ENCODE measurements around the gene LEFTY1.

LEFTY1 gene

GRCh38 chr1:225860876-225861441 lies 28.0 kb downstream of the LEFTY1 start:
- Mint-ChIP-seq H3K27ac (no peak overlapping the region), H3K9me3 (no peaks in the 10 kb centered on the region), H3K4me3 (no peak overlapping the region), H3K4me1 (ENCODE audit: low read depth) (peaks cover 9% of the 10 kb centered on the region), H3K36me3 (ENCODE audit: low read depth) (peaks cover 46% of the 10 kb centered on the region), H3K27me3 (ENCODE audit: low read depth) (no peaks in the 10 kb centered on the region)

- peaks cover 44% of the 10 kb centered on the region for H3K36me3 Mint-ChIP-seq (ENCODE audit: low read depth)
- H3K4me1 Mint-ChIP-seq (ENCODE audit: low read depth) = peaks cover 11% of the 10 kb centered on the region
- no peaks in the 10 kb centered on the region for H3K27me3 Mint-ChIP-seq (ENCODE audit: low read depth)
- H3K9me3 Mint-ChIP-seq = no peaks in the 10 kb centered on the region
- H3K27ac Mint-ChIP-seq = no peak overlapping the region
- no peak overlapping the region for H3K4me3 Mint-ChIP-seq
These were observed 28.8 kb downstream of the LEFTY1 start for GRCh38 chr1:225860107-225860506.

- no peaks in the 10 kb centered on the region for H3K9me3 Mint-ChIP-seq
- H3K27me3 Mint-ChIP-seq (ENCODE audit: low read depth) = no peaks in the 10 kb centered on the region
- H3K27ac Mint-ChIP-seq = no peak overlapping the region
- no peak overlapping the region for H3K4me3 Mint-ChIP-seq
- H3K36me3 Mint-ChIP-seq (ENCODE audit: low read depth) = peaks cover 47% of the 10 kb centered on the region
- H3K4me1 Mint-ChIP-seq (ENCODE audit: low read depth) = peaks cover 11% of the 10 kb centered on the region
These were observed 29.8 kb downstream of the LEFTY1 start for GRCh38 chr1:225859151-225859550.

- Mint-ChIP-seq H3K9me3 (no peaks in the 10 kb centered on the region), H3K27ac (no peak overlapping the region), H3K36me3 (ENCODE audit: low read depth) (peaks cover 53% of the 10 kb centered on the region), H3K4me1 (ENCODE audit: low read depth) (peaks cover 14% of the 10 kb centered on the region), H3K4me3 (no peak overlapping the region), H3K27me3 (ENCODE audit: low read depth) (no peaks in the 10 kb centered on the region)
These were observed 31.7 kb downstream of the LEFTY1 start for GRCh38 chr1:225857256-225857655.

- Mint-ChIP-seq H3K36me3 (ENCODE audit: low read depth) (peaks cover 55% of the 10 kb centered on the region), H3K4me1 (ENCODE audit: low read depth) (peaks cover 18% of the 10 kb centered on the region), H3K27ac (no peak overlapping the region), H3K4me3 (no peak overlapping the region), H3K9me3 (no peaks in the 10 kb centered on the region), H3K27me3 (ENCODE audit: low read depth) (no peaks in the 10 kb centered on the region)
These were observed 33.2 kb downstream of the LEFTY1 start for GRCh38 chr1:225855503-225856300.

GRCh38 chr1:225853441-225853840 lies 35.5 kb downstream of the LEFTY1 start:
- peaks cover 22% of the 10 kb centered on the region for H3K4me1 Mint-ChIP-seq (ENCODE audit: low read depth)
- peaks cover 46% of the 10 kb centered on the region for H3K36me3 Mint-ChIP-seq (ENCODE audit: low read depth)
- H3K9me3 Mint-ChIP-seq = no peaks in the 10 kb centered on the region
- no peak overlapping the region for H3K4me3 Mint-ChIP-seq
- H3K27me3 Mint-ChIP-seq (ENCODE audit: low read depth) = no peaks in the 10 kb centered on the region
- no peak overlapping the region for H3K27ac Mint-ChIP-seq

GRCh38 chr1:225852413-225853124 lies 36.4 kb downstream of the LEFTY1 start:
- Mint-ChIP-seq H3K4me3 (no peak overlapping the region), H3K9me3 (no peaks in the 10 kb centered on the region), H3K27me3 (ENCODE audit: low read depth) (no peaks in the 10 kb centered on the region), H3K27ac (no peak overlapping the region), H3K4me1 (ENCODE audit: low read depth) (peaks cover 28% of the 10 kb centered on the region), H3K36me3 (ENCODE audit: low read depth) (peaks cover 49% of the 10 kb centered on the region)

- Mint-ChIP-seq H3K4me1 (ENCODE audit: low read depth) (peaks cover 28% of the 10 kb centered on the region), H3K27ac (peak overlapping the region; percentile 36), H3K27me3 (ENCODE audit: low read depth) (no peaks in the 10 kb centered on the region), H3K4me3 (no peak overlapping the region), H3K36me3 (ENCODE audit: low read depth) (peaks cover 51% of the 10 kb centered on the region), H3K9me3 (no peaks in the 10 kb centered on the region)
These were observed 37.1 kb downstream of the LEFTY1 start for GRCh38 chr1:225851805-225852204.

GRCh38 chr1:225850370-225850769 lies 38.6 kb downstream of the LEFTY1 start:
- Mint-ChIP-seq H3K36me3 (ENCODE audit: low read depth) (peaks cover 45% of the 10 kb centered on the region), H3K27ac (no peak overlapping the region), H3K9me3 (no peaks in the 10 kb centered on the region)

GRCh38 chr1:225849925-225850324 lies 39.0 kb downstream of the LEFTY1 start:
- H3K36me3 Mint-ChIP-seq (ENCODE audit: low read depth) = peaks cover 44% of the 10 kb centered on the region
- no peaks in the 10 kb centered on the region for H3K27me3 Mint-ChIP-seq (ENCODE audit: low read depth)
- H3K4me1 Mint-ChIP-seq (ENCODE audit: low read depth) = peaks cover 17% of the 10 kb centered on the region
- no peaks in the 10 kb centered on the region for H3K9me3 Mint-ChIP-seq
- H3K4me3 Mint-ChIP-seq = no peak overlapping the region
- H3K27ac Mint-ChIP-seq = peak overlapping the region; percentile 16

More at GRCh38 chr1:225850370-225850769, 38.6 kb downstream of the LEFTY1 start:
- peaks cover 19% of the 10 kb centered on the region for H3K4me1 Mint-ChIP-seq (ENCODE audit: low read depth)
- no peak overlapping the region for H3K4me3 Mint-ChIP-seq
- H3K27me3 Mint-ChIP-seq (ENCODE audit: low read depth) = no peaks in the 10 kb centered on the region

- H3K27me3 Mint-ChIP-seq (ENCODE audit: low read depth) = no peaks in the 10 kb centered on the region
- no peak overlapping the region for H3K4me3 Mint-ChIP-seq
- no peaks in the 10 kb centered on the region for H3K9me3 Mint-ChIP-seq
- H3K4me1 Mint-ChIP-seq (ENCODE audit: low read depth) = peaks cover 17% of the 10 kb centered on the region
- no peak overlapping the region for H3K27ac Mint-ChIP-seq
- H3K36me3 Mint-ChIP-seq (ENCODE audit: low read depth) = peaks cover 35% of the 10 kb centered on the region
These were observed 40.7 kb downstream of the LEFTY1 start for GRCh38 chr1:225848030-225848955.

GRCh38 chr1:225847610-225848009 lies 41.3 kb downstream of the LEFTY1 start:
- Mint-ChIP-seq H3K9me3 (no peaks in the 10 kb centered on the region), H3K27me3 (ENCODE audit: low read depth) (no peaks in the 10 kb centered on the region), H3K36me3 (ENCODE audit: low read depth) (peaks cover 30% of the 10 kb centered on the region), H3K4me1 (ENCODE audit: low read depth) (peaks cover 17% of the 10 kb centered on the region), H3K4me3 (no peak overlapping the region), H3K27ac (no peak overlapping the region)

- H3K36me3 Mint-ChIP-seq (ENCODE audit: low read depth) = peaks cover 24% of the 10 kb centered on the region
- H3K27me3 Mint-ChIP-seq (ENCODE audit: low read depth) = no peaks in the 10 kb centered on the region
- H3K4me1 Mint-ChIP-seq (ENCODE audit: low read depth) = peaks cover 9% of the 10 kb centered on the region
- H3K27ac Mint-ChIP-seq = no peak overlapping the region
- H3K4me3 Mint-ChIP-seq = no peak overlapping the region
- H3K9me3 Mint-ChIP-seq = no peaks in the 10 kb centered on the region
These were observed 42.3 kb downstream of the LEFTY1 start for GRCh38 chr1:225846331-225847310.

All from T-helper 1 cell treated with Interleukin-12 subunit alpha and Interleukin-12 subunit beta and Interleukin-4 antibody, amounts not matched to agents 30 μg/mL and 1 μg/mL, for 36 hours (primary cell).